Skin of body (tissue), 2 donors: ENCODE data around the gene JAKMIP1. TPM values are rescaled to one million over a fixed set of nuclear protein-coding genes. Genes with fewer than 3 reads are reported as not detected.

ENCODE experiments used
- DNase-seq: peaks from one replicate; lab custom pipeline; 2025; lab: John Stamatoyannopoulos, UW
- total RNA-seq: library from RNA; depleted of rRNA; stranded (reverse); fragments of >200 nt; gene quantifications from one replicate; pipeline ENCODE4 v1.2.3, GENCODE V29; 2014

Gene JAKMIP1
- total RNA-seq, 1 donor from 2014 or later, result 0.59 TPM

DNA sequence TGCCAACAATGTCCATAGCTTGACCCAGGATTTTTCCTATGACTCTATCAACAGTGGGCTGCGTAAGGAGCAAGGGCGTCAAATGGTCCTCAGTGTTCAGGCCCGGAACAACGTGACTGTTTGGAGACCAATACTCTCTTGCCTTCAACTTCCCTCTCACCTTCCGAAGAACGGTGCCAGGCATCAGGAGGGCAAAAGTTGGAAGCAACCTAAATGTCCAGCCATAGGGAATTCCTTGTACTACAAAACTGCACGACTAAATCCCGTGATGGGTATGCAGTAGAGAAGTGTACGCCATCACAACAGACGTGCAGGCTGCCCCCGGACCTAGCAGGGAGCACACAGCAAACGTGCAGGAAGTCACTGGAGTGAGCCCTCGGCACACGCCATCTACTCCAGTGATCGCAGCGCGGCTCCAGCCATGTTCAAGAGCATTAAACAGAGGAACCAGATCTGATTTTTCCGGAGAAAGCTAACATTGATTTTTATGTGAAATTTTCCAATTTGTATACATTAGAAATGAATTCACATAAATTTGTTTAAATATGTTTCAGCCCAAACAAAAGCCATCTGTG, 79.0 kb downstream of the JAKMIP1 start:
- DNase-seq, result no peak

DNA sequence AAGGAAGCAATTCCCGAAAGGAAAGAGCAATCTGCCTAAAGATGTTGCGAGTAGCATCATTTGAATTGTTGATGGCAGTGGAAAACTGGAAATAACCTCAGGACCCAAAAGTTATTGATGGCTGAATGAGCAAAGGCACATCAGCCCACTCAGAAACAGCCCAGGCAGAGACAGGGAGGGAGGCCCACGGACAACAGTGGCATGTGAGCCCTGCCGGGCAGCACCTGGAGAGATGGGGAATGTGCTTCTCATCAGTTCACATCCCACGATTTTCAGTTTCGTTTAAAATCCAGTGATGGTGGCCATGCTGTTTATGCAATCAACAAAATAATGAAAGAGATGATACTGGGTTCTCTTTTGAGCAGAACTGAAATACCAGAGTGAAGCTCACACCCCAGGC, 80.0 kb downstream of the JAKMIP1 start:
- no peak for DNase-seq

DNA sequence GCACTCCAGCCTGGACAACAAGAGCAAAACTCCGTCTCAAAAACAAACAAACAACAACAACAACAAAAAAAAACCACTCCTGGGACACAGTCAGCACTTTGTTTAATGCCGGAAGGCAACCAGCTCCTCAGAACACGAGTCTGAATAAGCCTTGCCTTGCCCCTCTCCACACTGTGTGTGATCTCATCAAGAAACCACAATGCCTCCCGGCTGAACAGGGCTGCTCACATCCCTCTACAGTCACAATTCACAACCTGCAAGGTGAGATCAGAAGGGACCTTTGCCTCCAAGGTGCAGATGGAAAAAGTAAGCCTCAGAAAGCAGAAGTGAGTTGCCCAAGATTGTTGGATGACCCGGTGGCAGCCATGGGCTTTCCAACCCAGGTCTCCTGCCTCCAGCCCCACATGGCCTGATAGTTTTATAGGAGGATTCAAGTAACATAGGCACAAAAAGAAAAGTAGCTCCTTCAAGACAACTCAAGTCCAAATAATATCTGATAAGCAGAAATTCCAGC, 80.8 kb downstream of the JAKMIP1 start:
- DNase-seq, result no peak

DNA sequence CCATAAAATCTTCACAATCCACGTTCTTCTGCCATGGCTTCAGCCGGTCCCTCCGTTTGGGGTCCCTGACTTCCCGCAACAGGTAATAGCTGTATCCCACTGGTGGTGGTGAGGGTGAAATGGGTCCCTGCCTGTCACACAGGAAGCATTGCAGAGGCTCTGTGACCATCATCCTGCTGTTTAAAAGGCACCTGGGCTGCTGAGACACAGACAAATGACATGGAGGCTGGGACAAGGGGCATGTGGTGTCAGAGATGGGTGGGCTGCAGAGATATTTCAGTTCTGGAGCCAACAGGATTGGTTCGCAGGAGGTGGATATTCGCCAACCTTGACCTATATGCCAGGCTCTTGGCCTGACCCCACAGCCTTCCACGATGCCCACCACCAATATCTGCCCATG, 82.1 kb downstream of the JAKMIP1 start:
- no peak for DNase-seq

DNA sequence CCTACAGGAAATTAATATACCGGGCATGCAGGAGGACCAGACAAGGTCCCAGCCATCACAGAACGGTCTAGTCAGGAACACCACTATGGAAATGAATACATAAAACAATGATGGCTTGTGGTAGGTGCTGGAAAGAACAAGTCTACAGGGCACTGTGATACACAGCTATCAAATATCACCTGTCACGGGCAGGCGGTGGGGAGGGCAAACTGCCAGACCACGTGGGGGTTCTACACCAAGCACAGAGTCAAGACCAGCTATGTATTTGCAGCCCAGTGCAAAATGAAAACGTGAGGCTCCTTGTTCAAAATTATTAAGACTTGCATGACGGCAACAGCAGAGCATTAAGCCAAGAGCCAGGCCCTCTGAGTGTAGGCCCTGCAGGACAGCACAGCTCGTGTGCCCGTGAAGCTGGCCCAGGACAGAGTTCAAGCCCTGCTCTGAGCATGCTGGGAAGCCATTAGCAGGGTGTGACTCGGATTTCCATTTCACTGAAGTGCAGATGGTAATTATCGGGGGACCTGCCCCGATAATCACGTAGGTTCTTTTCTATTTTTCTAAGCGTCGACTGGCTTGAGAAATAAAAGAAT, 83.6 kb downstream of the JAKMIP1 start:
- DNase-seq, result no peak

DNA sequence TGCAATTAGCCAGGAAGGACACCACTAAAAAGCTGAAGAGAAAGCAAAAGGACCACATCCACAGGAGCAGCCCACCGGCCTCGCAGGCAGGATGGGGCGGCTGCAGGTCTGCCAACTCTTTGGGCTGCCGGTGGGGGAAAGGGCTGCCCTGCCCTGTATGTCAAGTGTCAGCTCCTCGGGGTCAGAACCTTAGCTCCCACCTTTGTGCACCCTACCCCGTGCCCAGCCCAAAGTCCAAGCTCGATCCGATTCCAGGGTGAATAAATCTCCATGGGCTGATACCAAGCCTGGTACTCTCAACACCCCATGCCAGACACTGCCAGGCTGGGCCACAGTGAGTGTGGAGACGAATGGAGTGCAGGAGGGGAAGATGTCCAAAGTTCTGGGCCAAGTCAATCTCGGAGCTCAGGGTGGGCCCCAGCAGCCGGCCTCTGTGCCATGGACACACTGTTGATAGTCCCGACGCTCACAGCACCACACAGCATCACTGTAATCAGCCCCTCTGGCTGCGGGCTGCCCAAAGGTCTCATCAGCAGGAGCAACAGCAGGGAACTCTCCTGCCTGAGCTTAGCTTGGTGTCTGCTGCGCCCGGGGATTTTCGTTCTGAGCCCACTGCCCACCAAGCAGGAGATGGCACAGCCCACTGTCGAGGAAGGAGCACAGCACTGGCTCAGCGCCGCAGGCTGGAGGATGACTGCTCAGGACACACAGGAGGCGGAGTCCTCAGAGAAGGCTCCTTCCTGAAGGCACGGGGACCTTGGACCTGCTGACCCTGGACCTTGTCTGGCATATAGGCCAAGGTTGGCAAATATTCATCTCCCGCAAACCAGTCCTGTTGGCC, 84.4 kb downstream of the JAKMIP1 start:
- DNase-seq, result no peak

DNA sequence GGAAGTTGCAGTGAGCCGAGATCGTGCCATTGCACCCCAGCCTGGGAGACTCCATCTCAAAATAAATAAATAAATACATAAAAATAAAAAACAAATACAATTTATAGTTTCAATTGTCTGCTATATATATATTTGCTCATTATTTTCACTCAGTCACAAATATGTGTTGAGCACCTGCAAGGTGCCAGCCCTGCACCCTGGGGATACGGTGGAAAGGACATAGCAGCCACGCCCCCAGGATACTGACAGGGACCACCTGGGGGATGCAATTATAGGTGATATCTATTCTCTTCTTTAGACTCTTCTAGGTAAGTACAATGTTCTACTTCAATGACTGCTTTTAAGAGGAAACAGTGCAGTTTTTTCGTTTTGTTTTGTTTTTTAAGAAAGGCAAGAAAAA, 85.0 kb downstream of the JAKMIP1 start:
- no peak for DNase-seq

DNA sequence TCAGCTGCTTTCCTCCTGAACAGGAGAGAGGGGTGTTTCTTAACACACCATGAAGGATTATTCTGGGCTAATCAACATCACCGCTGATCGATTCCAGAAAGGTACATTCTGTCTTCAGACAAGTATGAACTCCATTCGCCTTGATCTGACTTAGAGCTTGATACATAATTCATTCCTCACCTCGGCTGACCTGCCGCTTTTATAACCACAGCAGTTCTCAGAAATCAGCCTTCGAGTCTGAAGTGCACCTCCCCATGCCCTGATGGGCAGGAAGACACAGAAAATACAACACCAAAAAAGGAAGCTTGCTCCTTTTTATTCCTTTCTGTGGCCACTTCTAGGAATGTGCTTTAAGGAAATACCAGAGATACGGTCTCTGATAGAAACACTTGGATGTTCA, 85.7 kb downstream of the JAKMIP1 start:
- no peak for DNase-seq

DNA sequence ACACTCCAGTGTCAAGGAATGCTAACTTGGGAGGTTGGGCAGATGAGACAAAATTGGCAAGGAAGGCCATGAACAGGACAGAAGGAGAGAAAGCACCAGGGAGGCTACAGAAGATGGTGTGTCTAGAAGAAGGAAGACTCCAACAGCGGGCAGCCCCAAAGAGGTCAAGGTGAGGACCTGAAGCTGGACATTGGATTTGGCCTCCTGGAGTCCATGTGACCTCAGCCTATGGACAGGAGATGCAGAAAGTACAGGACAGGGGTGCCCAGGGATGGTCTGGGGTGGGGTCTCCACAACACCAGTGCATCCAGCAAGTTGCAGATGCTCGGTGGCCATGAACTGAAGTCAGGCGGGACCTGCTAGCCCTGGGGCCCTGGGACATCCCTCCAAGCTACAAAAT, 86.2 kb downstream of the JAKMIP1 start:
- DNase-seq, result no peak

DNA sequence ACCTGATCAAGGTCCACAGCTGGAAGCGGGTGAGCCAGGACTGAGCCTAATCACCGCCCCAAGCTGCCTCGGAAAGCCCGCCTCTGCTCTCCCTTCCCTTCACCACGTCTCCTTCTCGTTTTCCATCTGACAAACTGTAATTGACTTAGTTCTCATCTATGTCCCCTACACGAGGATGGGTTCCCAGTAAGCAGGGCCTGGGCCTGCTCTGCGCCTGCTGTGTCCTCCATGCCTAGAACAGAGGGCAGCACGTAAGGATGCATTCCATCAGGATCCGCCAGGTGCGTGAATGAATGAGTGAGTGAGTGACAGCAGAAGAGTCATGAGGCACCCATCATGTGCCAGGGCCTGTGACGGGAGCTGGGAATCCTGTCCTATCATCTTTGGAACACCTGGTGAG, 86.7 kb downstream of the JAKMIP1 start:
- DNase-seq, result no peak

DNA sequence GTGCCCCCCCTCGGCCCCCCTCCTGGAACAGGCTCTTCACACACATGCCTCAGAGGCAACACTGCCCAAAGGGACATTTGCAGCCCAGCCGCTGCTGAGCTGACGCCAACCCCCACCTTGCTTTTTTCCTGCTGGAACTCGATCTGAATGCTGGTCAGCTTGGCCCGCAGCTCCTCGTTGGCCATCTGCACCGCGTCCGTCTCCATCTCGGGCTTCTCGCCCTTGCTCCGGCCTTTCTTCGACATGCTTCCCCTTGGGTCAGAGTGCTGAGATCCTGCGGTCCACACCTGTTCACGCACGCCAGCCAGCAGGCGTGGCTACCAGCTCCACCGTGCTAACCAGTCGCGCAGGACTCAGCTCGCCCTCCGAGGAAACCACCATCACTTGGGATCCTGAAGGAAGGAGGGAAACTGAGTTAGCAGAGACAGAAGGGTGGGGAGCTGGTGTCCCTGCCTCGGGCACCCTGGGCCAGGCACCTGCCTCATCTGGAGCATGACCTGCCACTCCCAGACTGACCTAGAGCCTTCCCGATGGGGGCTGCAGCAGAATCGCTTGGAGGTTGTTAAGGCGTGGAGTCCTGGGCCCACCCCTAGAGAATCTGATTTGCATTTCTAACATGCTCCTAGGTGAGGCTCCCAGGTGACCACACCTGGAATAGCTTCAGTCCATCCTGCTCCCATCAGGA, 87.6 kb downstream of the JAKMIP1 start:
- DNase-seq, result no peak

DNA sequence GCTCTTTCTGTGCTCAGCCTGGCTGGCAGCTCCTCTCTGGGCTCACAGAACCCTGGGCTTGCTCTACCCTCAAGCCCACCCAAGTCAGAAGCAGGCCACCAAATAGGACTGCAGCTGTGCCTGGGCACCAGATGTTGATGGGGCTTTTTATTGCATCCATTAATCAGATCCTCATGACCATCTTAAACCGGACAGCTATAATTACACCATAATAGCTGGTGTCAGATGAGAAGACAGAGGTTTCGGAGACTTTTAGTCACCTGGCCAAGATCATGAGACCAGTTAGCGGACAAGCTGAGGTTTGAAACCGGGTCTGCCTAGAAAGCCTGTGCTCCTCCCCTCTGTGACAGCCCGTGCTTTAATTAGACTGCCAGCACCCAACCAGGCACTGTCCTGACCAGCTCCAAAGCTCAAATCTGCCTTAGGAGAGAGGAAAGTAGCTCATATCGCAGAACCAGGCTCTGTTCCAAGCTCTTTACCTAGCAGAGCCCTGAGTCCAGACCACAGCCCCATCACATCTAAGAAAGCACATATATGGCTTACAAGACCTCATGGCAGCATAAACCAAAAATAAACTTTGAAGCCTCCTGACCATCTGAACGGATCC, 88.9 kb downstream of the JAKMIP1 start:
- no peak for DNase-seq

DNA sequence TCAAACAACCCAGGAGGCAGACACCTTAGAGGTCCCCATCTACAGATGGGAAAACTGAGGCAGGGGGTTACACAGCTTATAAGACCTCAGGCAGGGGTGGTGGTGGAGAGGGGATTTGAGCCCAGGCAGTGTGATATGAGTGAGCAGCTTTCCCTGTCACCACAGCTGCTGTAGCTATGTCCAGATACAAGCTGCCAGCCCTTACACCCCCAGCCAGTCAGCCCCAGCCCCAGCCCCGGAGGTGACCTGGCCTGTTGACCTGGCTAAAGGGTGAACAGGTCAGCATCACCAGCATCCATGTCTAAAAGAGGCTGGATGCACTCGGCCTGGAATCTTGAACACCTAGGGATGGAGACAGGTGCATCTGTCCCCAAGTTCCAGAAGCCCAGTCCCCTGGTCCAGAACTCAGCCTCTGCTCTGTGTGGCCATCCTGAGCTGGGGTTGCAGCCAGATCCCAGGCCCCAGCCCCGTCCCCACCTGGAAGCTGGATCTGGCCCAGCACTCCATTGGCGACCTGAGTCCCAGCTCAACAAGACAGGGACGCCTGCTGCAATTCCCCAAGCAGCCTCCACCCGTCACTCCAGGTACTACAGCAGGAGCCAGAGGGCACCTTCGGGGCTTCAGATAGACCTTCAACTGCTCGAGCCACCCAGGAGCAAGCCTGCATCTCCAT, 89.5 kb downstream of the JAKMIP1 start:
- no peak for DNase-seq

DNA sequence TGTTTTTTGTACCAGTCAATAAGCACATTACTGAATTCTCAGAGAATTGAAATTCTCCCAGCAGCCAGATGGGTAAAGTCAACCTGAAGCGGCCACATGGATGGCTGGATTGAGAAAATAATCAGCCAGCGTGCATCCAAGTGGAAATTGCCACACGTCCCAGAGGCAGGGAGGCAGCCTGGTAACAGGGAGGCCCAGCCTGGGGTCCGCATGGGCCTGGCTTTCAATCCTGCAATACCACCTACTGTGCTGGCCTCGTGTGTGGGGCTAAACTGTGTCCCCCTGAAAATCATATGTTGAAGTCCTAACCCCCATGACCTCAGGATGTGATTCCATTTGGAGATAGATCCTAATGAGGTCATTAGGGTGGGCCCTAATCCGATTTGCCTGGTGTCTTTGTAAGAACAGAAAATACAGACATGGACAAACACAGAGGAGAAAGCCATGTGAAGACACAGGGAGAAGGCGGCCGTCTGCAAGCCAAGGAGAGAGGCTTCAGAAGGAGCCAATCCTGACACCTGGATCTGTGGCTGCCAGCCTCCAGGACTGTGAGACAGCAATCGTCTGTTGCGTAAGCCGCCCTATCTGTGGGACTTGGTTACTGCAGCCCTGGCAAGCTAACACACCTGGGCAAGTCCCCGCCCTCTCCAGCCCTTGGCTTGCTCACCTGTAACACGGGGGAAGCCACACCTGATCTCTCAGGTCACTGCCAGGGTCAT, 90.3 kb downstream of the JAKMIP1 start:
- DNase-seq, result no peak

DNA sequence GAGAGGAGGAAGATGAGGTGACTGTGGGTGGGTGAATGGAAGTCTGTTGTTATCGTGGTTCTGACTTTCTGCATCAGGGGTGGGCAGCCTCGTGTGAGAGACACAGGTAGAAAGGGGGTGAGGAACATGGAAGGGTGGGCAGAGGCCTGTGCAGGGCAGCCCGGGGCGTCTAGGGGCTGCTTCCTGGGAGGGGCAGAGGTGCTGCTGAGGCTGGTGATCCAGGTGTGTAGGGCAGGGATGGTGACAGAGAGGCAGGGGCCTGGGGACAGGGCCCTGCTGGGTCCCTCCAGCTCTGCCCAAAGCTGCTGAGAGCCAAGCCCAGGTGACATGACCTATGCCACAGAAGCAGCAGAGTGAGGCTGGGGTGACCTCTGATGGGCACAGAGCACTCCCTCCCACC, 92.5 kb downstream of the JAKMIP1 start:
- DNase-seq, result no peak

DNA sequence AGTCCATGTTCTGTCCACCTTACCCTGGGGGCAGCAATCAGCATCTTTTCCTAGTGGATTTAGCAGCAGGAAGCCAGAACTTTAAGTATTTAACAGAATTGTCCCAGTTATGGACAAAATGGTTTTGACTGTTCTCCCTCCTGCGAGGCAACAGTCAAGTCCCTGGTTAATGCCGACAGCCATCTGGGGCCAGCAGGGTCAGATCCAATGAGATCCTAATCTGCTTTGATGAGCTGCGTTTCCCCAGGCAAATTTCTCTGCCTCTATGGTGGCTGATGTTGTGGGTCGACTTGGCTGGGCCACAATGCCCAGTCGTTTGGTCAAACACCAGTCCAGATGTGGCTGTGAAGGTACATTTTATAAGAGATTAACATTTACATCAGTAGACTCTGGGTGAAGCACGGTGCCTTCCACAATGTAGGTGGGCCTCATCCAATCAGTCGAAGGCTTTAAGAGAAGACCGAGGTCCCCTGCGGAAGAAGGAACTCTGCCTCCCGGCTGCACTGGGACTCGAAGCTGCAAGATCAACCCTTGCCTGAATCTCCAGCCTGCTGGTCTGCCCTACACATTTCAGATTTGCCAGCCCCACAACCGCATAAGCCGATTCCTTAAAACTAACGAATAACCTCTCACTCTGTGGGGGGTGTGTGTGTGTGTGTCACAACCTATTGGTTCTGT, 93.1 kb downstream of the JAKMIP1 start:
- DNase-seq, result no peak

DNA sequence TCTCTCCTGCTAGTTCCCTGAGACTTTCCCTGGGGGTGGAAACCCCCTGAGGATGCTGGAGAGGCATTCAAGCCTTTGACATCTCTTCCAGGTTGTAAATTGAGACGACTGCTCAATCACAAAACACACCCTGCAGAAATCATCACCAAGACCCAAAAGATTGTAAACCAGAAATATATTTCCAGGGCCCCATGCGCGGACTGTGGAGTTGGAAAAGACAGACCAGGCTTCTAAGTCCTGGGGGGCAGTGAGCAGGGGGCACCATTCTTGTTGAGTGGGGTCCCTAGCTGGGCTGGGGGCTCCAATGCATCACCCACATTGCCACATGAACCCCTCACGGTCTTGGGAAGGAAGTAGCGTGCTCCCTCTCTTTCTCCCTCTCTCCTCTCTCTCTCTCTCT, 94.2 kb downstream of the JAKMIP1 start:
- no peak for DNase-seq

DNA sequence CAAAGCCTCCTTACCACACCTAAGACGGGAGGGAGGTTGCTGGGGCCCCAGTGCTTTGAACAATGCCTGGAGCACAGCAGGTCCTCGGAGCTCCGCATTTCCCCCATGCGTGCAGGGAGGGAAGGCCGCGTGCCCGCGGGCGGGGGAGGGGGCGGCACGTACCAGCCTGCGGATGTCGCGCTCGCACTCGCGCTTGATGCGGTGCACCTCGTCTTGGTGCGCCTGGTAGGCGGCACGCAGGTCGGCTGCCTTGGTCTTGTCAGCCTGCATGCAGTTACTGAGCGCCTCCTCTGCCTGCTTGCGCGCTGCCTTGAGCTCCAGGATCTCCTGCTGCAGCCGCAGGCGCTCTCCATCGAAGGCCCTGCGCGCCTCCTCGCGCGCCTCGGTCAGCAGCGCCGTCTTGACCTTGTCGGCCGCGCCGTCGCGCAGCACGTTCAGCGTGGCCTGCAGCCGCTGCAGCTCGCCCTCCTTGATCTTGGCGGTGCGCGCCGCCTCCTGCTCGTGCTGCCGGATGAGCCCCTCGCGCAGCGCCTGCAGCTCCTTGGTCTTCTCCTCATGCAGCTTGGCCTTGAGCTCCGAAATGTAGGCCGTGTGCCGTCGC, 94.9 kb downstream of the JAKMIP1 start:
- no peak for DNase-seq

DNA sequence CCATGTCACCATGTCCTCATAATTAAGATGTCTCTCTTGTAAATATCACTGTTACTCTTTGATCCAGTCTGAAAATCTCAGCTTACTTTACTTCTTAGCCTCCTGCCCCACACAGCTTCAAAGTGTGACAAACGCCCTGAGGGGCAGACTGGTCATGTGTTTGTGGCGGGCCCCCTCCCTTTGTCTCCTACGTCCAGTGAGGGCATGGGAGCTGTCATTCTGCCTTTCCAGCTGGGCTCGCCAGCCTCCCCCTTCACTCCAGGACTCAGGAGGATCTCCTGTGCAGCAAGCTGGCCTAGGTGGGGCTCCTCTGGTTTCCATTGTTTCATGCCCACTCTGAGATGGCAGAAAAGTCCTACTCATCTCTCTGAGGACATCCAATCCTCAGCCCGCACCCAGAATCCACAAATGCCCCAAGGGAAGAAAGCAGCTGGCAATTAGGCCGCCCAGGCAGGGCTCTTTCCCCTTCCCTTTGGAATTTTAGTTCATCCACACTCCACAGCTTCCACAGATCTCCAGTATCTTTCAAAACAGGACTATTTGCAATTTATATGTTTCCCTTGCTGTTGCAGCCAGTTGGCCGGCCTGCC, 95.7 kb downstream of the JAKMIP1 start:
- DNase-seq, result no peak
